GM21515 (cell line): ENCODE measurements around the gene ACVR1.
"Not testable (repeated sequence)": the region's sequence is repeated elsewhere in the genome, so short reads cannot be mapped to it uniquely, and the experiment has no call there.

ENCODE experiments used
- ATAC-seq: cut with Tn5 transposase; IDR thresholded peaks from one replicate; pipeline ENCODE4 v1.9.1; 2021; ENCODE audit not compliant: unreplicated experiment

The ACVR1 gene

GRCh38 chr2:157894694-157895435 lies 18.7 kb upstream of the ACVR1 start:
- no peak for ATAC-seq

- no peak for ATAC-seq
These were observed 17.5 kb upstream of the ACVR1 start for GRCh38 chr2:157893611-157894010.

GRCh38 chr2:157891643-157892041 lies 15.5 kb upstream of the ACVR1 start:
- no peak for ATAC-seq

- no peak for ATAC-seq
These were observed 15.0 kb upstream of the ACVR1 start for GRCh38 chr2:157890969-157891642.

- ATAC-seq: no peak
These were observed 11.8 kb upstream of the ACVR1 start for GRCh38 chr2:157887946-157888345.

GRCh38 chr2:157884533-157884932 lies 8.4 kb upstream of the ACVR1 start:
- ATAC-seq: not testable (repeated sequence)

GRCh38 chr2:157880927-157881326 lies 4.8 kb upstream of the ACVR1 start:
- ATAC-seq: no peak

GRCh38 chr2:157877761-157878400 lies 1.8 kb upstream of the ACVR1 start:
- ATAC-seq: no peak

- ATAC-seq: no peak
These were observed 632 bp upstream of the ACVR1 start for GRCh38 chr2:157876786-157877138.

- ATAC-seq: peak; percentile 41
These were observed 477 bp downstream of the ACVR1 start for GRCh38 chr2:157875641-157876065.

- no peak for ATAC-seq
These were observed 1.0 kb downstream of the ACVR1 start for GRCh38 chr2:157874997-157875640.

GRCh38 chr2:157874348-157874747 lies 1.8 kb downstream of the ACVR1 start:
- ATAC-seq: no peak

GRCh38 chr2:157872791-157873190 lies 3.3 kb downstream of the ACVR1 start:
- ATAC-seq: no peak

- no peak for ATAC-seq
These were observed 4.7 kb downstream of the ACVR1 start for GRCh38 chr2:157871415-157871814.

- no peak for ATAC-seq
These were observed 7.1 kb downstream of the ACVR1 start for GRCh38 chr2:157868993-157869392.

- no peak for ATAC-seq
These were observed 8.4 kb downstream of the ACVR1 start for GRCh38 chr2:157867703-157868102.

GRCh38 chr2:157866666-157867642 lies 9.2 kb downstream of the ACVR1 start:
- no peak for ATAC-seq

GRCh38 chr2:157866202-157866601 lies 9.9 kb downstream of the ACVR1 start:
- ATAC-seq: no peak

- no peak for ATAC-seq
These were observed 11.2 kb downstream of the ACVR1 start for GRCh38 chr2:157864857-157865430.

- no peak for ATAC-seq
These were observed 17.3 kb downstream of the ACVR1 start for GRCh38 chr2:157858846-157859245.
